Cerebellar cortex (tissue), 1 donor: Measurements from ENCODE around the gene RPTOR.

ENCODE experiments used
- DNase-seq: peaks from one replicate; pipeline ENCODE4 v3.0.0-alpha.2; 2015; ENCODE audit warnings: low spot score

The RPTOR gene

DNA sequence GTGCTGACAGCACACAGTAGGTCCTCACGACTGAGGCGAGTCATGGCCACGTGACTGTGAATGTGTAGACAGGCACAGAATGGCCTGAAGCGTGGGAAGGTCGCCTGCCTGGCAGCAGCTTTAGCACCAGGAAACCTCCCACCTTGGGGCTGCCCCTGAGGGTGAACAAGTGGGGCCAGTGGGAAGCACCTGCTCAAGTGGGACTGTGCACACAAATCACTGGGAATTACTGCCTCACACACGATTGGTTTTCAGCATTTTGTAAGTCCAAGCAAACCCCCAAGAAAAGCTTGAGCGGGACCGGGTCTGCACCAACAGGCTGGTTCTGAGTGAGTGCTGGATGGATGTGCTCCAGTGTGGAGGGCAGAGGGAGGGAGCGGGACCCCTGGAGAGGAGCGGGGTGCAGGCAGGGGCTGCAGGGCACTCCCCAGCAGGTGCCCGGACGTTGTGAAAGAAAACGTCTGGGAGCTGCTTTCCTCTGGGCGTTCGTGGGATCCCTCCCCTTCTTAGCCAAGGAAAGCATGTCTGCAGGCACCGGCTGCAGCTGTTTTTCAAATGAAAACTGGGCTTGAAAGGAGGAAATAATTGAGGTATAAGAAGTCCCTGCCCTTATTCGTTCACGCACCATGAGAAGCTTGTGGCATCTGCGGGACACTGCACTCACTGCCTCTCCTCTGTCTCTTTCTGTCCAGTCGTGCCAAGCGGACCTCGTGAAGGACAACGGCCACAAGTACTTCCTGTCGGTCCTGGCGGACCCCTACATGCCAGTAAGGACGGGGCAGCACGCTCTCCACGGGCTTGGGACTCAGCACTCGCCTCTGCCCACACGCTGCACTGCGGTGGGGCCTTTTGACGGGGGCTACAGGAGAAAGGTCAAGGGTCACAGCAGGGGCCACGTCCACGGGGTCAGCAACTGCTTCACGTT lies 335.3 kb downstream of the RPTOR start:
- DNase-seq, result no peak

DNA sequence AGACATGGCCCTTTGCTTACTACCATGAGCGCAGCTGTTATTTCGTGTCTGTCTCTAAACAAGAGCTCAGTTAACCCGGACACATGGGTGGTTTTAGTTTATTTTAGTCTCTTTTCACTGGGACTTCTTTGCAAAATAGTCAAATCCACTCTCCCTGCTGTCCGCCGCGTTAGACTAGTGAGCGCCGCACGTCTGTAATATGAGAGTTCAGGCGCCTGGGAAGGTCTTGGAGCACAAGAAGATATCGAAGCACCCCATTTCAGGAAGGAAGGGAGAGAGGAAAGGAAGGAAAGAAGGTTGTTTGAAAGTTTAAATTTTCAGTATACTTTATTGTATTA lies 336.0 kb downstream of the RPTOR start:
- no peak for DNase-seq

DNA sequence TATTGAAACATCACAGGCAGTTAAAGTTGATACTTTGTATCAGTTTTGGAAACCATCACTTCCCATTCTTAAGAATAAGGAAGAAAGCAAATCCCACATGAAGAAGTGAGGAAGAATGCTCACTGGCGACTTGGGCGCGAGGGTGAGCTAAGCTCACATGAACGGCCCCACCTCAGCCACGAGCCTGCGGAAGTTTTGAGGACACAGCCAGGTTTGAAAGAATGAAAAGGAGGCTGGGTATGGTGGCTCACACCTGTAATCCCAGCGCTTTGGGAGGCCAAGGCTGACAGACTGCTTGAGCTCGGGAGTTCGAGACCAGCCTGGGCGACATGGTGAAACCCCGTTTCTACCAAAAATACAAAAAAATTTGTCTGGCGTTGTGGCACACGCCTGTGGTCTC lies 336.7 kb downstream of the RPTOR start:
- DNase-seq, result no peak

- DNase-seq, result no peak
These were observed 337.7 kb downstream of the RPTOR start for GRCh38 chr17:80882323-80882722.

DNA sequence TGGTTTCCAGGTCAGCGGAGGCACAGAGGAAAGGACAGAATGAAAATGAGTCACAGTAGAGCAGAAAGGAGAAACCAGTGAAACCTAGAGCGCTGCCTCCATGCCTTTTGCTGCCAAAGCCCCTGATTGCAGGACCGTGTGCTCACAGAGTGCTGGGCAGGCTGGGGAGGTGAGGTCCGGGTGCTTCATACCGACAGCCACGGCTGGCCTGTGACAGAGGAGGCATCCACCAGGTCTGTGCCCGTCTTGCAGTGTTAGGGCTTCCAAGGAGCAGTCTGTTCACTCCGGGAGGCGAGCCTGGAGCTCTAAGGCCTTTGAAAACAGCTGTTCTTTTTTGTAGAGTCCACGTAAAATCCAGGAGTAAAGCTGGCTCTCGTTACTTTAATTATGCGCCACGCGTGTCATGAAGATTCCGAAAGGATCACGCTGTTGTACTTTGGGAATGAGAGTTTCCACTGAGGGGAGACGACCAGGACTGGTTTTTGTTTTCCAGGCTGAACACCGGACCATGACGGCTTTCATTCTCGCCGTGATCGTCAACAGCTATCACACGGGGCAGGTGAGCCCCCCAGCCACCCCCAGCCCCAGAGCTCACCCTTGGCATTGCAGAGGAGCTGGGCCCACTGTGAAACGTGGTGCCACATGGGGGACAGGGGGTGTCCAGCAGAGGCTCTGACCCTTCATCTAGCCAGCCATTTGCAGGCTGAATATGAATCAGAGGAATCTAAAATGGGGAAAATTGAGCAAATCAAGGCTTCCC lies 338.5 kb downstream of the RPTOR start:
- DNase-seq, result no peak

DNA sequence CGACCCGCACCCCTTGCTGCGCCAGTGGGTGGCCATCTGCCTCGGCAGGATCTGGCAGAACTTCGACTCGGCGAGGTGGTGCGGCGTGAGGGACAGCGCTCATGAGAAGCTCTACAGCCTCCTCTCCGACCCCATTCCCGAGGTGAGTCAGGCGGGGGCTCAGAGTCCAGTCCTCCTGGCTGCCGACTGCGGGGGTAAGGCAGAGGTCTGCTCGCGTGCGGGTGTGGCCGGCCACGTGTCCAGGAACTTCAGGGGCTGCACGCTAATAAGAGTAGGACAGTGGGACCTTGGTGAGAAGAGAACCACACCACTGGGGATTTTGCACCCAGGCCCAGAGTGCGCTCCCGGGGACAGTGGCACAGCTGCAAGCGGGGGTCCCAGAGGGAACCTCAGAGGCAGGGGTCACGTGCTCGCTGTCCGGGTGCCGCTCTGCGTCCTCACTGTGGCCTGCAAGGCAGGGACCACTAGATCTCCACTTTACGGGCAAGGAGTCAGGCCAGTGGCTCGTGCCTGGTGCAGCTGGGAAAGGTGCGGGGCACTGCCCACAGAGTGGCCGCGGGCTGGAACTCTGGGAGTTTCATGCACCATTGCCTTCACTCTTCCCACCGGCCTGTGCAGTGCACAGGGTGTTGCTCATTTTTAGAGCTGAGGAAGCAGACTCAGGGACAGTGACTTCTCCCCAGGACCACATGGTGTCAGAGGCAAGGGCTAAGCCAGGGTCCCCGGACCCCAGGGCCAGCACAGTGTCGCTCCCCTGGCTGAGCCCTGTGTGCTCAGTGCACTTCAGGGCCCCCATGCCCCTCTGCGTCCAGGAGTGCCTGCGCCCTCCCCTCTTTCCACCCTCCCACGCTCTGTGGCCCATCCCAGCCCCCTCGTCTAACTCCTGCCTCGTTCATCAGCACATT lies 339.4 kb downstream of the RPTOR start:
- no peak for DNase-seq

- no peak for DNase-seq
These were observed 340.2 kb downstream of the RPTOR start for GRCh38 chr17:80884811-80885210.

DNA sequence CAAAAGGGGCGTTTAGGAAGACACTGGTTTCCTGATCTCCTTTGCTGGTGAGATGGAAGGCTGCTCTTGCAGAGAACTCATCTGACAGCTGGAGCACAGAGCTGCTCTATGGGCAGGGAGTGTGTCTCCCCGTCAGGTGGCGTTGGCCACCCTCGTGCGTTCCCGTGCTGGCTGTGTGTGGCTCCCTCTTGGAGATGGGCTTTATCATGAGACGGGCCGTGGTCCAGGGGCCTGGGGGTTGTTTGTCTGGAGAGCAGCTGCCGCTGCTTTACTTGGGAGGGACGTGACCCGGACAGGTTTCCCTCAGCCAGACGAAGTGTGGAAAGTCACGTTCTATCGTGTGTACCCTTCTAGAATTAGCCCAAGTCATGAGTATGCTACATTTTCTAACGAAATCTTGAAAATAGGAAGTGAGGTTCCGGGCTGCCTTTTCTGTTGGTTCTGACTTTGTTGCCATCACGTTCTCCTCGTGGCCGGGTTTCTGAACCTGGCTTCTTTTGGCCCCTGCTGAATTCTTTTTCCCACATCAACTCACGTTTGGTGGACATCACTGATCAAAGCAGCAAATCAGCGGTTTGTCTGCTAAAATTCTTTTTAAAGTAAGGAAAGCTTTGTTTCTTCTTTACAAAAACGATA lies 341.4 kb downstream of the RPTOR start:
- no peak for DNase-seq

DNA sequence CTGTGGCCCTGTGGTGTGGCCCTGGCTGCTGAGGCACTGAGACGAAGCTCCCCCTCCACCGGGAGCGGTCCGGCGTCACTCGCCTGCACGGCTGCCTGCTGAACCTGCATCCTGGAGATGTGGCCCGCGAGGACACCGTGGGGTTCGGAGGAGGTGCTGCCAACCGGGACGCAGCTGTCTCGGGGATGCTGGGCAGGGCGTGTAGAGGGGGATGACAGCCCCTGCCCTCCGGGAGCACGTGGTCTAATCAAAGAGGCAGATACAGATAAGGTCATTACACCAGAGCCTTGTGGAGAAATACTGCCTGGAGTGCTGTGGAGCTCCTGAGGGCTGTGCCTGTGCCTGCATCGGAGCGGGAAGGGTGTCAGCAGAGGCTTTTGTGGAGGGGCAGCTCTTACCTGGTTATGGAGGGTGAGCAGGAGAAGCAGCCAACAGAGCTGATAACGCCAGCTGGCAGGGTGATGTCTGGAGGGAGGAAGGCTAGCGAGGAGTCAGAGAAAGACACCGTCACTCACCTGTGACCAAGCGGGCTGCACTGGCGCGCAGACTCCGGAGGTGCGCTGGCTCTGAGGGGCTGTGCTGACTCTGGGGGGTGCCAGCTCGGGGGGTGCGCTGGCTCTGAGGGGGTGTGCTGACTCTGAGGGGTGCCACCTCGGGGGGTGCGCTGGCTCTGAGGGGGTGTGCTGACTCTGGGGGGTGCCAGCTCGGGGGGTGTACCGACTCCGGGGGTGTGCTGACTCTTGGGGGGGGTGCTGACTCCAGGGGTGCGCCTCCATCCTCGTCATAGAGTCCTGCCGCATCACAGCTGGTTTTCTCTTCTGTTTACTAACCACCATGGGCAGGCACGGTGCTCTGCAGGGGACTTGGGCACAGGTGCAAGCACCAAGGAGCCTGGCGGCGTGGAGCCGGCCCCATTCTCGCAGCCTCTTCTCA lies 342.3 kb downstream of the RPTOR start:
- peak; percentile 63 for DNase-seq

GRCh38 chr17:80887639-80888175 lies 343.1 kb downstream of the RPTOR start:
- no peak for DNase-seq

GRCh38 chr17:80888276-80889160 lies 343.9 kb downstream of the RPTOR start:
- no peak for DNase-seq

- no peak for DNase-seq
These were observed 344.9 kb downstream of the RPTOR start for GRCh38 chr17:80889231-80890195.

- DNase-seq, result no peak
These were observed 345.7 kb downstream of the RPTOR start for GRCh38 chr17:80890196-80890920.

GRCh38 chr17:80890921-80891396 lies 346.3 kb downstream of the RPTOR start:
- no peak for DNase-seq

- DNase-seq, result peak; percentile 12
These were observed 346.9 kb downstream of the RPTOR start for GRCh38 chr17:80891397-80892018.

DNA sequence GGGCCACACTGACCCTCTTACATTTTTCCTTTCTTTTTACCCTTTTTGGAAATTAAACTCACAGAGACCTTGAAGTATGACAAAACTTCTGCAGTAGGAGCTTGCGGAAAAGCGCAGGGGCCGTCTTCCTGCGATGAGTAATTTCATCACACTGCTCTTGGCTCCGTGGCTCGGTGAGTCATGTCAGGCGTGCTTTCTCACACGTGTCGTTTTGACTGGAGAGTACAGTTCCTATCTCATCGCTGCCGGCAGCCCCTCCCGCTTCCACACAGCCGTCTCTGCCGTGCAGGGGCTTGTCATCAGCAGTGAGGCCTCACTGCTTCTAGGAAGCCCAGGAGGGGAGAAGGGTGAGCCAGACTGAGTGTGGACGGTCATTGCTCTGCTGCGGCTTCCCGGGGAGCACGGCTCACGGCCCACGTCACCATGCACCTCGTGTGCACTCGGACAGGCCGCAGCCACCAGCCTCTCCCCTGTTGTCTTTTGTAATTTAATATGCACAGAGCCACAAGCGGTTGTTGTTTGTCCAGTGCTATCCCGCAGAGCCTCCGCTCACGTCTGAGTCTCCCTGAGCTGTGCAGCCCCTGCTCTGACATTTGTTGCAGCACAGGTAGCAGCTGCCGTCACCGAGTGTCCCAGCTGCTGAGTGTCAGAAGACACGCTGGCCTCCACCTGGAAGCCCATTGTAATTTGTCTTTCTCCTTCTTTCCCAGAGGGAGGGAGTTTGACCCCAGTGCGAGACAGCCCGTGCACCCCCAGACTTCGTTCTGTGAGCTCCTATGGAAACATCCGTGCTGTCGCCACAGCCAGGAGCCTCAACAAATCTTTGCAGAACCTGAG lies 347.6 kb downstream of the RPTOR start:
- peak; percentile 14 for DNase-seq
